ENCODE measurements around the gene CLEC16A. TPM values are rescaled to one million over a fixed set of nuclear protein-coding genes. Genes with fewer than 3 reads are reported as not detected.

CLEC16A gene
- total and polyA plus RNA-seq, 3 experiments from 2014 or later, result 18.6 to 38.2 (median 38.1) TPM

DNA sequence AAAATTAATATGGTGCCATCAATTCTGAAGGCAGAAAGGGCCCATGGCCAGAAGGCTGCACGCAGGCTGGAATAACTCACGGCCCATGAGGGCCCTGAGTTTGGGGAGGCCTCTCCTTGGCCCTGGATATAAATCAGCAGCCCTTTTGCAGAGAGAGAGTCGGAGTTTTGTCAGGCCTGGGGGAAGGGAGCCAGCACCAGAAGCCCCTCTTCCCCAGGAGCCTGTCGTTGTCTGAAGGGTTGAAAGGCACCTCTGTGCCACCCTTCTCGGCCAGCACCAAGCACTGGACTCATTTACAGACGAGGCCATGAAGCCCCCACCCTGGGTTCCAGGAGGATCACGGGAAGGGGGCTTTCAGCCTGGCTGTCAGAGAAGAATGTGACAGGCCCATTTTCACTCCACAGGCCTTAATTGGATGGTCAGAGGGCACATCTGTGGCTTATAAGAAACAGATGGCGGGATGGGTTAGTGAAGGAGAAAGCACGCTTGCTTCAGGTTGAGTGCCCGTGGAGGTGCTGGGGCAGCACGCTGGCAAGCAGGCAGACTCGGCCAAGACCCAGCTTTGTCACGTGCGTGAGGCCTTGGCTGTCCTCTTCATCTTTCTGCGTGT lies 140.6 kb downstream of the CLEC16A start:
- Mint-ChIP-seq H3K4me3 (no peak overlapping the region), H3K4me1 (peaks cover 17 to 28% (median 28%) of the 10 kb centered on the region in 3 donors), H3K27ac (peak overlapping the region in 2 of 8 donors; percentile 8 to 17), H3K9me3 (no peaks in the 10 kb centered on the region), H3K36me3 (peaks cover 0 to 37% (median 8%) of the 10 kb centered on the region in 3 donors), H3K27me3 (no peaks in the 10 kb centered on the region)
- no peak overlapping the region for H3K27ac ChIP-seq (ENCODE audit: low read depth, low read length)
- peaks cover 21% of the 10 kb centered on the region for H3K4me1 ChIP-seq (ENCODE audit: insufficient read depth, low read length)
- no peaks in the 10 kb centered on the region for H3K27me3 ChIP-seq (ENCODE audit: insufficient read depth, low read length, poor library complexity, severe bottlenecking)
- DNase-seq, result no peak
- H3K4me3 ChIP-seq (ENCODE audit: low read length), result no peak overlapping the region
- no peaks in the 10 kb centered on the region for H3K9me3 ChIP-seq (ENCODE audit: low read length)
- CTCF ChIA-PET, result no interaction called here
- POLR2A ChIA-PET, result no interaction called here
- no peaks in the 10 kb centered on the region for H3K36me3 ChIP-seq (ENCODE audit: insufficient read depth, low read length)

DNA sequence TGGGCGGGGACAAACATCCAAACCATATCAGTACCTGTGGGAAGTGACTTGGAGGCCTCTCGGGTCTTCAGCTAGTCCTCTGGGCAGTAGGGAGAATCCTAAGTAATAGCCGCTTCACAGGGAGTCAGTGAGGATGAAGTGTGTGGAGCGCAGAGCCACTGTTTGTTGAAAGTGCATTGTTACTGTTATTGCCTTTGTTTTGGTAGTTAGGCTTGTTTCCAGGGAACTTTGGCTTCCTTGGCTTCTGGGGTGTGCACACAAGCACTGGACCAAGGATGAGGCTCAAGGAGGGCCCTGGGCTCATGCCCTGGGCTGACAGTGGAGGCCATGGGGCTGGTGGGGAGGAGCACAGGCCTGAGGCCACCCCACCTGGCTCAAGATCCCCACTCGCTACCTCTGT lies 141.6 kb downstream of the CLEC16A start:
- CTCF ChIA-PET, result no interaction called here

GRCh38 chr16:11087691-11088073 lies 143.3 kb downstream of the CLEC16A start:
- peak overlapping the region in 4 of 8 donors; percentile 5 to 38 (median 26) for H3K27ac Mint-ChIP-seq
- H3K36me3 Mint-ChIP-seq, result peaks cover 0 to 25% (median 9%) of the 10 kb centered on the region in 3 donors
- DNase-seq, result no peak
- Histone ChIP-seq H3K36me3 (ENCODE audit: insufficient read depth, low read length) (no peaks in the 10 kb centered on the region), H3K4me1 (ENCODE audit: insufficient read depth, low read length) (peaks cover 21% of the 10 kb centered on the region), H3K27ac (ENCODE audit: low read depth, low read length) (no peak overlapping the region), H3K27me3 (ENCODE audit: insufficient read depth, low read length, poor library complexity, severe bottlenecking) (no peaks in the 10 kb centered on the region), H3K4me3 (ENCODE audit: low read length) (no peak overlapping the region), H3K9me3 (ENCODE audit: low read length) (no peaks in the 10 kb centered on the region)
- CTCF ChIA-PET, result interaction anchor here (1.3 to 1.4 kb wide), 2 partner anchors 12 to 117 kb away, joined by 3 to 5 read pairs; no protein-coding TSS in a partner anchor
- peak overlapping the region in 1 of 7 donors; percentile 26 for H3K4me3 Mint-ChIP-seq
- no peaks in the 10 kb centered on the region for H3K9me3 Mint-ChIP-seq
- POLR2A ChIA-PET, result no interaction called here
- peaks cover 19 to 30% (median 27%) of the 10 kb centered on the region in 3 donors for H3K4me1 Mint-ChIP-seq
- no peaks in the 10 kb centered on the region for H3K27me3 Mint-ChIP-seq

More for the DNA sequence above, 141.6 kb downstream of the CLEC16A start:
- Mint-ChIP-seq H3K27ac (no peak overlapping the region), H3K4me1 (peaks cover 17 to 27% (median 27%) of the 10 kb centered on the region in 3 donors), H3K27me3 (no peaks in the 10 kb centered on the region), H3K4me3 (no peak overlapping the region), H3K36me3 (peaks cover 0 to 32% (median 6%) of the 10 kb centered on the region in 3 donors), H3K9me3 (no peaks in the 10 kb centered on the region)
- peaks cover 21% of the 10 kb centered on the region for H3K4me1 ChIP-seq (ENCODE audit: insufficient read depth, low read length)
- no peak overlapping the region for H3K27ac ChIP-seq (ENCODE audit: low read depth, low read length)
- DNase-seq, result no peak
- POLR2A ChIA-PET, result no interaction called here
- H3K9me3 ChIP-seq (ENCODE audit: low read length), result no peaks in the 10 kb centered on the region
- no peaks in the 10 kb centered on the region for H3K36me3 ChIP-seq (ENCODE audit: insufficient read depth, low read length)
- H3K4me3 ChIP-seq (ENCODE audit: low read length), result no peak overlapping the region
- H3K27me3 ChIP-seq (ENCODE audit: insufficient read depth, low read length, poor library complexity, severe bottlenecking), result no peaks in the 10 kb centered on the region

DNA sequence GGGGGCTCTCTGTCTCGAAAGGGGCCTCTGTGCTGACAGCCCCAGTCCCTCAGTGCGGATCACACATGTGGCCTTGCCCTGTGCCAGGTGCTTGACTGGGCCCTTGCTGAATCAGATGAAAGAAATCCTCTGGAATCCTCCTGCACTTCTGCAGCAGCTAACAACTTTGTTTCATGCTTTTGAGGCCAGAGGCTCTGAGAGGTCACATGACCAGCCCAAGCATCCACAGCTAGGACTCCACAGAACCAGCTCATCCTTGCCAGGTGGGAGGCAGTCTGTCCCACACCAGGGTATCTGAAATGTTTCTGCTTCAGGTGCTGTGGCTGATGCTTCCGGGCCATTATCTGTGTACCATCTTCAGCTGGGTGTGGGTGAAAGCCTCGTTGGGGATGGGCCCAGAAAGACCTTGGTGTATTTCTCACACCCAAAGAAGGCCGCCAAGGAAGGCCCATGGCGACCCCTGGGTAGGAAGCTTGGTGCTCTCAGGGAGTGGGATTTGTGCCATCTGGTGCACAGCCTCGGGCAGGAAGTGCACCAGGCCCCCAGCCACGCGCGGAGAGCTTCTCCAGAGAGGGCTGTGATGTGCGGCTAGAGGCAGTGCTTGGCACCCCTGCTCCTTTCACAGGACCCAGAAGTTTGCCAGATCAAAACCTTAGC lies 143.8 kb downstream of the CLEC16A start:
- no peaks in the 10 kb centered on the region for H3K27me3 Mint-ChIP-seq

GRCh38 chr16:11088831-11089230 lies 144.5 kb downstream of the CLEC16A start:
- Mint-ChIP-seq H3K27ac (peak overlapping the region in 1 of 8 donors; percentile 12), H3K9me3 (no peaks in the 10 kb centered on the region), H3K4me1 (peaks cover 26 to 39% (median 37%) of the 10 kb centered on the region in 3 donors), H3K36me3 (peaks cover 0 to 23% (median 9%) of the 10 kb centered on the region in 3 donors), H3K27me3 (no peaks in the 10 kb centered on the region), H3K4me3 (no peak overlapping the region)
- Histone ChIP-seq H3K4me3 (ENCODE audit: low read length) (no peak overlapping the region), H3K9me3 (ENCODE audit: low read length) (no peaks in the 10 kb centered on the region), H3K4me1 (ENCODE audit: insufficient read depth, low read length) (peaks cover 32% of the 10 kb centered on the region), H3K27me3 (ENCODE audit: insufficient read depth, low read length, poor library complexity, severe bottlenecking) (no peaks in the 10 kb centered on the region), H3K36me3 (ENCODE audit: insufficient read depth, low read length) (no peaks in the 10 kb centered on the region), H3K27ac (ENCODE audit: low read depth, low read length) (no peak overlapping the region)
- ChIA-PET CTCF (no interaction called here), POLR2A (no interaction called here)
- no peak for DNase-seq

More for the DNA sequence above, 143.8 kb downstream of the CLEC16A start:
- Mint-ChIP-seq H3K27ac (peak overlapping the region in 4 of 8 donors; percentile 13 to 43 (median 24)), H3K4me1 (peaks cover 20 to 33% (median 30%) of the 10 kb centered on the region in 3 donors), H3K4me3 (peak overlapping the region in 1 of 7 donors; percentile 26), H3K9me3 (no peaks in the 10 kb centered on the region), H3K36me3 (peaks cover 0 to 25% (median 9%) of the 10 kb centered on the region in 3 donors)
- H3K27me3 ChIP-seq (ENCODE audit: insufficient read depth, low read length, poor library complexity, severe bottlenecking), result no peaks in the 10 kb centered on the region
- no peak overlapping the region for H3K4me3 ChIP-seq (ENCODE audit: low read length)
- ChIA-PET POLR2A (no interaction called here), CTCF (interaction anchor here (1.4 kb wide), 1 partner anchor 11 kb away, joined by 3 read pairs; no protein-coding TSS in a partner anchor)
- peak in 1 of 5 donors; percentile 17 for DNase-seq
- no peak overlapping the region for H3K27ac ChIP-seq (ENCODE audit: low read depth, low read length)
- H3K36me3 ChIP-seq (ENCODE audit: insufficient read depth, low read length), result no peaks in the 10 kb centered on the region
- H3K9me3 ChIP-seq (ENCODE audit: low read length), result no peaks in the 10 kb centered on the region
- H3K4me1 ChIP-seq (ENCODE audit: insufficient read depth, low read length), result peaks cover 26% of the 10 kb centered on the region

GRCh38 chr16:11089504-11090124 lies 145.2 kb downstream of the CLEC16A start:
- POLR2A ChIA-PET, result interaction anchor here (0.6 kb wide), 1 partner anchor 21 kb away, joined by 3 read pairs; no protein-coding TSS in a partner anchor
- H3K36me3 Mint-ChIP-seq, result peaks cover 0 to 21% (median 3%) of the 10 kb centered on the region in 3 donors
- no peaks in the 10 kb centered on the region for H3K27me3 ChIP-seq (ENCODE audit: insufficient read depth, low read length, poor library complexity, severe bottlenecking)
- peaks cover 33 to 47% (median 44%) of the 10 kb centered on the region in 3 donors for H3K4me1 Mint-ChIP-seq
- peak overlapping the region in 1 of 8 donors; percentile 68 for H3K27ac Mint-ChIP-seq
- H3K27me3 Mint-ChIP-seq, result no peaks in the 10 kb centered on the region
- DNase-seq, result no peak
- peaks cover 40% of the 10 kb centered on the region for H3K4me1 ChIP-seq (ENCODE audit: insufficient read depth, low read length)
- no peak overlapping the region for H3K4me3 ChIP-seq (ENCODE audit: low read length)
- H3K36me3 ChIP-seq (ENCODE audit: insufficient read depth, low read length), result no peaks in the 10 kb centered on the region
- H3K27ac ChIP-seq (ENCODE audit: low read depth, low read length), result no peak overlapping the region
- no peaks in the 10 kb centered on the region for H3K9me3 ChIP-seq (ENCODE audit: low read length)
- CTCF ChIA-PET, result interaction anchor here (1.1 kb wide), 1 partner anchor 165 kb away, joined by 3 read pairs; no protein-coding TSS in a partner anchor
- H3K4me3 Mint-ChIP-seq, result no peak overlapping the region
- no peaks in the 10 kb centered on the region for H3K9me3 Mint-ChIP-seq

- H3K36me3 Mint-ChIP-seq, result peaks cover 0 to 23% (median 5%) of the 10 kb centered on the region in 3 donors
- no peaks in the 10 kb centered on the region for H3K27me3 Mint-ChIP-seq
- DNase-seq, result no peak
- Histone ChIP-seq H3K27ac (ENCODE audit: low read depth, low read length) (no peak overlapping the region), H3K4me1 (ENCODE audit: insufficient read depth, low read length) (peaks cover 46% of the 10 kb centered on the region), H3K9me3 (ENCODE audit: low read length) (no peaks in the 10 kb centered on the region), H3K4me3 (ENCODE audit: low read length) (no peak overlapping the region), H3K27me3 (ENCODE audit: insufficient read depth, low read length, poor library complexity, severe bottlenecking) (no peaks in the 10 kb centered on the region), H3K36me3 (ENCODE audit: insufficient read depth, low read length) (no peaks in the 10 kb centered on the region)
- CTCF ChIA-PET, result interaction anchor here (1.1 kb wide), 1 partner anchor 165 kb away, joined by 3 read pairs; no protein-coding TSS in a partner anchor
- no peak overlapping the region for H3K27ac Mint-ChIP-seq
- H3K4me3 Mint-ChIP-seq, result no peak overlapping the region
- H3K4me1 Mint-ChIP-seq, result peaks cover 38 to 53% (median 51%) of the 10 kb centered on the region in 3 donors
- H3K9me3 Mint-ChIP-seq, result no peaks in the 10 kb centered on the region
- POLR2A ChIA-PET, result no interaction called here
These were observed 145.9 kb downstream of the CLEC16A start for GRCh38 chr16:11090232-11090631.
